ENCODE measurements around the gene KCNK15. TPM values are rescaled to one million over a fixed set of nuclear protein-coding genes. Genes with fewer than 3 reads are reported as not detected.

The KCNK15 gene
- total and polyA plus RNA-seq, 7 donors = 0.08 to 0.79 (median 0.21) TPM; not detected in 1

- peak in 1 of 4 donors; percentile 66 for ATAC-seq
- peak overlapping the region; percentile 22 for H3K4me3 ChIP-seq
- peaks cover 11% of the 10 kb centered on the region for H3K4me1 ChIP-seq
- peak; percentile 41 for TF ChIP-seq CTCF (IDR thresholded peaks at IDR 0.05)
- peaks cover 0 to 44% (median 4%) of the 10 kb centered on the region in 3 donors for H3K27me3 ChIP-seq (ENCODE audit: insufficient read depth in 3 of 3, low read length in 2 of 3)
- H3K36me3 ChIP-seq (ENCODE audit: insufficient read depth in 1 of 2, low read depth in 1 of 2) = no peaks in the 10 kb centered on the region
- intact Hi-C loops (cut with DNase I) = loop anchor here in 1 of 2 donors (5.0 kb wide), 1 partner anchor 52 kb away; no protein-coding TSS in a partner anchor
- no peaks in the 10 kb centered on the region for H3K9me3 ChIP-seq
- no peak overlapping the region for H3K27ac ChIP-seq
- WGBS, 3 donors = 31 to 64% (median 55%) methylated on average over 54 to 73 of the region's 73 CpGs
- peak in 1 of 2 donors; percentile 58 for DNase-seq
Measured at GRCh38 chr20:44750081-44750805, 4.6 kb downstream of the KCNK15 start.

- ATAC-seq (no peak), DNase-seq (no peak)
- H3K27me3 ChIP-seq (ENCODE audit: insufficient read depth in 3 of 3, low read length in 2 of 3) = peaks cover 0 to 26% (median 4%) of the 10 kb centered on the region in 3 donors
- H3K4me3 ChIP-seq = no peak overlapping the region
- no peaks in the 10 kb centered on the region for H3K4me1 ChIP-seq
- H3K36me3 ChIP-seq (ENCODE audit: insufficient read depth in 1 of 2, low read depth in 1 of 2) = no peaks in the 10 kb centered on the region
- TF ChIP-seq CTCF (IDR thresholded peaks at IDR 0.05) = no peak
- intact Hi-C loops (cut with DNase I) = loop anchor here in 1 of 2 donors (5.0 kb wide), 1 partner anchor 50 kb away; no protein-coding TSS in a partner anchor
- whole genome bisulfite sequencing, 3 donors = 66 to 75% (median 74%) methylated on average over 16 to 17 of the region's 17 CpGs
- no peak overlapping the region for H3K27ac ChIP-seq
- H3K9me3 ChIP-seq = no peaks in the 10 kb centered on the region
Measured at GRCh38 chr20:44752099-44752931, 6.7 kb downstream of the KCNK15 start.

GRCh38 chr20:44754554-44754953 is 8.9 kb downstream of the KCNK15 start:
- intact Hi-C loops (cut with DNase I) = loop anchor here in 1 of 2 donors (5.0 kb wide), 1 partner anchor 48 kb away; no protein-coding TSS in a partner anchor
- ATAC-seq (no peak), DNase-seq (no peak)
- H3K4me3 ChIP-seq = no peak overlapping the region
- no peak overlapping the region for H3K27ac ChIP-seq
- H3K27me3 ChIP-seq (ENCODE audit: insufficient read depth in 3 of 3, low read length in 2 of 3) = peaks cover 0 to 26% (median 4%) of the 10 kb centered on the region in 3 donors
- H3K9me3 ChIP-seq = no peaks in the 10 kb centered on the region
- TF ChIP-seq CTCF (IDR thresholded peaks at IDR 0.05) = no peak
- H3K36me3 ChIP-seq (ENCODE audit: insufficient read depth in 1 of 2, low read depth in 1 of 2) = no peaks in the 10 kb centered on the region
- WGBS, 3 donors = 66 to 73% (median 69%) methylated on average over 7 of the region's 7 CpGs
- H3K4me1 ChIP-seq = no peaks in the 10 kb centered on the region

DNA sequence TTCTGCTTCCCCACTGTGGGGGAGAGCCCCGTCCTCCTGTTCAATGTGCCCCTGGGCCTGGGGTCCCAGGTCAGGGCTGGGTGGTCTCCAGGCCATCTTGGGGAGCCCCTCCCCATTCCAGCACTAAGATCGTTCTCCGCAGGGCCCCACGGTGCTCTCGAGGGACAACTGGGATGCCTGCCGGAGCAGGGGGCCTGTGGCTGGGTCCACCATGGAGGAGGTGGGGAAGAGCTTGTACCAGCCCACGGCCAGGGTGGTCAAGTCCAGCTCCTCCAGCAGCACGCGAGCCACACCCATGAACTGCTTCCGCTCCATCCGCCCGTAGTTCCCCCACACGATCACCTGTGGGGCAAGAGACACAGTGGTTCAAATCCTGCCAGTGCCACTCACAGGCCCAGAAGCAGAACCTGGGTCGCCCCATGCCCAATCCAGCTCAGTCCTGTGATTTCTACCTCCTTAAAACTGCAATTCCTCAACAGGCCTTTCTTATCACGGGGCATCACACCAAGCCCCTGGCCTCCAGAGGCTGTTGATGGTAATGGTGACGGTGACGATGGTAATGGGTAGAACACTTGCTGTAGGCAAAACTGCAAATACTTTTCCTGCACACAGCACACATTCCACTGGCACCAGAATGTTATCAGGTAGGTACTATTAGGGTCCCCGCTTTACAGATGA is 10.5 kb downstream of the KCNK15 start:
- TF ChIP-seq CTCF (IDR thresholded peaks at IDR 0.05) = no peak
- ATAC-seq (no peak), DNase-seq (no peak)
- H3K36me3 ChIP-seq (ENCODE audit: insufficient read depth in 1 of 2, low read depth in 1 of 2) = no peaks in the 10 kb centered on the region
- peaks cover 0 to 11% (median 0%) of the 10 kb centered on the region in 3 donors for H3K27me3 ChIP-seq (ENCODE audit: insufficient read depth in 3 of 3, low read length in 2 of 3)
- no peak overlapping the region for H3K4me3 ChIP-seq
- H3K4me1 ChIP-seq = no peaks in the 10 kb centered on the region
- H3K27ac ChIP-seq = no peak overlapping the region
- intact Hi-C loops (cut with DNase I) = no loop called here
- no peaks in the 10 kb centered on the region for H3K9me3 ChIP-seq
- 84 to 91% (median 87%) methylated on average over 17 to 18 of the region's 18 CpGs for WGBS, 3 donors

Data from psoas muscle (tissue), 8 donors.